Measurements from ENCODE around the gene NNT. TPM values are rescaled to one million over a fixed set of nuclear protein-coding genes. Genes with fewer than 3 reads are reported as not detected.

Gene NNT
- total and polyA plus RNA-seq, 10 of the 15 experiments (the other 5 are each of a cell fraction or from before 2014, with no cell fraction given) = 20.8 to 73.1 (median 51.9) TPM

- TF ChIP-seq CREM (IDR thresholded peaks at IDR 0.05; ENCODE audit: low read depth) = no peak
- TF ChIP-seq NRF1 (conservative IDR thresholded peaks at IDR 0.05; ENCODE audit: low read depth, low read length) = no peak
- no peak for TF ChIP-seq EP300 (IDR thresholded peaks at IDR 0.05; ENCODE audit: borderline replicate concordance in 1 of 2, control insufficient read depth in 1 of 2, low read depth in 2 of 2, low read length in 2 of 2)
- TF ChIP-seq, protein P1, sequence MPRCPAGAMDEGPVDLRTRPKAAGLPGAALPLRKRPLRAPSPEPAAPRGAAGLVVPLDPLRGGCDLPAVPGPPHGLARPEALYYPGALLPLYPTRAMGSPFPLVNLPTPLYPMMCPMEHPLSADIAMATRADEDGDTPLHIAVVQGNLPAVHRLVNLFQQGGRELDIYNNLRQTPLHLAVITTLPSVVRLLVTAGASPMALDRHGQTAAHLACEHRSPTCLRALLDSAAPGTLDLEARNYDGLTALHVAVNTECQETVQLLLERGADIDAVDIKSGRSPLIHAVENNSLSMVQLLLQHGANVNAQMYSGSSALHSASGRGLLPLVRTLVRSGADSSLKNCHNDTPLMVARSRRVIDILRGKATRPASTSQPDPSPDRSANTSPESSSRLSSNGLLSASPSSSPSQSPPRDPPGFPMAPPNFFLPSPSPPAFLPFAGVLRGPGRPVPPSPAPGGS (IDR thresholded peaks at IDR 0.05; ENCODE audit: borderline replicate concordance, insufficient read depth, low read depth, low read length, poor library complexity, severe bottlenecking) = no peak
- TF ChIP-seq, protein P2, sequence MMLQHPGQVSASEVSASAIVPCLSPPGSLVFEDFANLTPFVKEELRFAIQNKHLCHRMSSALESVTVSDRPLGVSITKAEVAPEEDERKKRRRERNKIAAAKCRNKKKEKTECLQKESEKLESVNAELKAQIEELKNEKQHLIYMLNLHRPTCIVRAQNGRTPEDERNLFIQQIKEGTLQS (IDR thresholded peaks at IDR 0.05; ENCODE audit: borderline replicate concordance, extremely low read depth, low read depth, low read length) = no peak
- Histone ChIP-seq H3K9me3 (replicated peaks; ENCODE audit: control insufficient read depth, insufficient read depth, low read length) (peaks cover 11% of the 10 kb centered on the region; the same call in 2 of the 3 replicates), H3K27ac (ENCODE audit: control insufficient read depth, insufficient read depth) (no peak overlapping the region), H4K20me1 (ENCODE audit: control insufficient read depth, insufficient read depth) (no peaks in the 10 kb centered on the region), H3K4me1 (ENCODE audit: control insufficient read depth, insufficient read depth, low read length) (no peaks in the 10 kb centered on the region), H3K4me2 (ENCODE audit: control insufficient read depth, insufficient read depth) (no peak overlapping the region), H3K9ac (ENCODE audit: control insufficient read depth, insufficient read depth, low read length) (no peak overlapping the region), H3K36me3 (ENCODE audit: control insufficient read depth in 2 of 2, insufficient read depth in 2 of 2, low read length in 1 of 2) (peaks cover 2 to 4% of the 10 kb centered on the region in 2 experiments; a peak in 2 of 4 replicates), H3K27me3 (replicated peaks in 1 of 2; ENCODE audit: control insufficient read depth in 2 of 2, insufficient read depth in 2 of 2, low read length in 1 of 2) (no peaks in the 10 kb centered on the region), H2AFZ (ENCODE audit: control insufficient read depth, low read depth, low read length) (no peak overlapping the region), H3K4me3 (no peak overlapping the region), H3K79me2 (ENCODE audit: control insufficient read depth, insufficient read depth, low read length) (no peaks in the 10 kb centered on the region)
- in situ Hi-C loops (cut with MboI) (no loop called here), intact Hi-C loops (cut with micrococcal nuclease; ENCODE audit: unreplicated experiment) (no loop called here)
- ChIA-PET SMC1A (ENCODE audit: uncharacterized antibody, unreplicated experiment) (interaction anchor here (1.0 to 1.3 kb wide), 3 partner anchors 10 to 30 kb away, joined by 3 to 4 read pairs (median 3); no protein-coding TSS in a partner anchor), POLR2A (no interaction called here), RAD21 (ENCODE audit: unreplicated experiment) (no interaction called here), CTCF (interaction anchor here (1.3 kb wide), 1 partner anchor 34 kb away, joined by 3 read pairs; no protein-coding TSS in a partner anchor)
- DNase-seq (ENCODE audit: low read depth, low spot score) = no peak
- 96% methylated on average over 1 of the region's 1 CpG for WGBS (ENCODE audit: insufficient coverage, insufficient replicate concordance, low lambda C conversion rate, missing lambda C conversion rate)
- no peak for ATAC-seq
- no peak for FAIRE-seq
- no TSS peak for BruUV-seq (replicated peaks)
These were observed 91.0 kb downstream of the NNT start for GRCh38 chr5:43694027-43694426.

Measured in GM12878 (cell line).